SHP77 treated with DMSO at 0.1 percent for 48 hours (cell line): ENCODE results near the gene SLC25A47.
"Not testable (repeated sequence)": the region's sequence is repeated elsewhere in the genome, so short reads cannot be mapped to it uniquely, and the experiment has no call there.

Experiments used
- DNase-seq: peaks from one replicate; lab custom pipeline; 2025; lab: John Stamatoyannopoulos, UW

SLC25A47 gene

GRCh38 chr14:100323121-100323941 is at the start of gene SLC25A47:
TSS of gene SLC25A47 (plus strand) at chr14:100323339. CDS start at chr14:100323415, 76 bp downstream.
- no peak for DNase-seq

- DNase-seq, result no peak
Measured at GRCh38 chr14:100274250-100274649, 48.9 kb upstream of the SLC25A47 start.

- no peak for DNase-seq
Measured at GRCh38 chr14:100275214-100275613, 47.9 kb upstream of the SLC25A47 start.

- no peak for DNase-seq
Measured at GRCh38 chr14:100278702-100279101, 44.4 kb upstream of the SLC25A47 start.

- no peak for DNase-seq
Measured at GRCh38 chr14:100279133-100279532, 44.0 kb upstream of the SLC25A47 start.

GRCh38 chr14:100279563-100279962 is 43.6 kb upstream of the SLC25A47 start:
- DNase-seq, result no peak

- no peak for DNase-seq
Measured at GRCh38 chr14:100281286-100282082, 41.7 kb upstream of the SLC25A47 start.

- no peak for DNase-seq
Measured at GRCh38 chr14:100282083-100282350, 41.1 kb upstream of the SLC25A47 start.

- DNase-seq, result no peak
Measured at GRCh38 chr14:100282766-100283419, 40.2 kb upstream of the SLC25A47 start.

GRCh38 chr14:100283436-100283835 is 39.7 kb upstream of the SLC25A47 start:
- not testable (repeated sequence) for DNase-seq

GRCh38 chr14:100283984-100284881 is 38.9 kb upstream of the SLC25A47 start:
- no peak for DNase-seq

- no peak for DNase-seq
Measured at GRCh38 chr14:100285021-100285912, 37.9 kb upstream of the SLC25A47 start.

- no peak for DNase-seq
Measured at GRCh38 chr14:100285913-100286400, 37.2 kb upstream of the SLC25A47 start.

- DNase-seq, result no peak
Measured at GRCh38 chr14:100286484-100287191, 36.5 kb upstream of the SLC25A47 start.

GRCh38 chr14:100287202-100287997 is 35.7 kb upstream of the SLC25A47 start:
- no peak for DNase-seq

GRCh38 chr14:100287998-100288295 is 35.2 kb upstream of the SLC25A47 start:
- not testable (repeated sequence) for DNase-seq

GRCh38 chr14:100288382-100289185 is 34.6 kb upstream of the SLC25A47 start:
- no peak for DNase-seq

- no peak for DNase-seq
Measured at GRCh38 chr14:100289916-100290606, 33.1 kb upstream of the SLC25A47 start.
